Ishikawa (cell line): ENCODE measurements around the gene PSMC1.

ENCODE experiments used
- EP300 ChIP-seq: IDR thresholded peaks from 2 replicates; pipeline ENCODE4 v1.6.1; 2012; ENCODE audit warnings: borderline replicate concordance
- NFIC ChIP-seq: IDR thresholded peaks from 2 replicates; pipeline ENCODE4 v1.6.1; 2012
- RAD21 ChIP-seq: IDR thresholded peaks from 2 replicates; pipeline ENCODE4 v1.6.1; 2012; ENCODE audit warnings: low read depth

- TF ChIP-seq NFIC: no peak
- TF ChIP-seq RAD21: no peak
- TF ChIP-seq EP300: no peak
These were observed 38.5 kb downstream of the PSMC1 start for GRCh38 chr14:90294872-90295271.
